Activated CD8-positive, alpha-beta memory T cell treated with anti-CD3 and anti-CD28 coated beads for 36 hours (primary cell): ENCODE measurements around the gene PLIN4. TPM values are rescaled to one million over a fixed set of nuclear protein-coding genes. Genes with fewer than 3 reads are reported as not detected.
"Not testable (repeated sequence)": the region's sequence is repeated elsewhere in the genome, so short reads cannot be mapped to it uniquely, and the experiment has no call there.

ENCODE experiments used
- CTCF ChIA-PET: fragments of 350-600 bp; sonication (Branson Sonifier 250); formaldehyde crosslinking; loops from one replicate; lab custom pipeline; 2021; ENCODE audit warnings: antibody characterized with exemption; lab: Charles Lee
- POLR2A ChIA-PET: fragments of 350-600 bp; sonication (Branson Sonifier 250); formaldehyde crosslinking; loops from one replicate; lab custom pipeline; 2021; ENCODE audit warnings: antibody characterized with exemption; lab: Charles Lee
- total RNA-seq, 2 experiments: library from RNA; stranded (reverse); gene quantifications; one replicate each; pipeline ENCODE4 v1.2.3, GENCODE V29; 2021

The PLIN4 gene
- total RNA-seq, 2 experiments from 2014 or later, result not detected

- POLR2A ChIA-PET, result no interaction called here
- CTCF ChIA-PET, result no interaction called here
Measured at GRCh38 chr19:4533334-4533733, 15.0 kb upstream of the PLIN4 start.

GRCh38 chr19:4531562-4532165 is 13.4 kb upstream of the PLIN4 start:
- POLR2A ChIA-PET, result interaction anchor here (0.6 kb wide), 1 partner anchor 27 kb away, joined by 4 read pairs; no protein-coding TSS in a partner anchor
- CTCF ChIA-PET, result no interaction called here

GRCh38 chr19:4529924-4530522 is 11.7 kb upstream of the PLIN4 start:
- CTCF ChIA-PET, result no interaction called here
- POLR2A ChIA-PET, result no interaction called here

- ChIA-PET POLR2A (no interaction called here), CTCF (interaction anchor here (0.5 kb wide), 2 partner anchors 43 to 247 kb away, joined by 3 to 7 read pairs; no protein-coding TSS in a partner anchor)
Measured at GRCh38 chr19:4528843-4529242, 10.6 kb upstream of the PLIN4 start.

- POLR2A ChIA-PET, CTCF ChIA-PET: not testable (repeated sequence)
Measured at GRCh38 chr19:4527377-4527776, 9.1 kb upstream of the PLIN4 start.

- CTCF ChIA-PET, result interaction anchor here (0.7 to 1.7 kb wide), 12 partner anchors 9 to 286 kb away, joined by 3 to 7 read pairs (median 3); partner anchors contain the start of genes HDGFL2 and PLIN5
- POLR2A ChIA-PET, result no interaction called here
Measured at GRCh38 chr19:4525563-4526002, 7.3 kb upstream of the PLIN4 start.

GRCh38 chr19:4524808-4525562 is 6.7 kb upstream of the PLIN4 start:
- ChIA-PET POLR2A (no interaction called here), CTCF (interaction anchor here (0.7 to 2.1 kb wide), 16 partner anchors 10 to 286 kb away, joined by 3 to 7 read pairs (median 3); partner anchors contain the start of genes HDGFL2 and PLIN5)

GRCh38 chr19:4523306-4524110 is 5.2 kb upstream of the PLIN4 start:
- CTCF ChIA-PET, result interaction anchor here (0.5 to 2.1 kb wide), 12 partner anchors 11 to 388 kb away, joined by 3 to 7 read pairs (median 3); partner anchors contain the start of gene PLIN5
- POLR2A ChIA-PET, result no interaction called here

GRCh38 chr19:4522291-4523002 is 4.2 kb upstream of the PLIN4 start:
- ChIA-PET POLR2A (no interaction called here), CTCF (interaction anchor here (0.5 to 2.1 kb wide), 6 partner anchors 12 to 196 kb away, joined by 3 to 7 read pairs (median 3); partner anchors contain the start of gene PLIN5)

GRCh38 chr19:4521888-4522242 is 3.6 kb upstream of the PLIN4 start:
- POLR2A ChIA-PET, result no interaction called here
- CTCF ChIA-PET, result no interaction called here

- ChIA-PET POLR2A (no interaction called here), CTCF (no interaction called here)
Measured at GRCh38 chr19:4521170-4521887, 3.0 kb upstream of the PLIN4 start.

- ChIA-PET POLR2A (no interaction called here), CTCF (no interaction called here)
Measured at GRCh38 chr19:4519521-4520277, 1.4 kb upstream of the PLIN4 start.

GRCh38 chr19:4519172-4519496 is 848 bp upstream of the PLIN4 start:
- ChIA-PET POLR2A (no interaction called here), CTCF (no interaction called here)

- ChIA-PET POLR2A (no interaction called here), CTCF (interaction anchor here (0.6 kb wide), 1 partner anchor 200 kb away, joined by 3 read pairs; no protein-coding TSS in a partner anchor)
Measured at GRCh38 chr19:4517451-4518057, 732 bp downstream of the PLIN4 start.

GRCh38 chr19:4516939-4517300 is 1.4 kb downstream of the PLIN4 start:
- ChIA-PET POLR2A (no interaction called here), CTCF (interaction anchor here (0.6 kb wide), 1 partner anchor 201 kb away, joined by 3 read pairs; no protein-coding TSS in a partner anchor)

- POLR2A ChIA-PET, result no interaction called here
- CTCF ChIA-PET, result no interaction called here
Measured at GRCh38 chr19:4516199-4516938, 1.9 kb downstream of the PLIN4 start.
